Measurements from ENCODE around the gene ASIC3.

Gene ASIC3

GRCh38 chr7:151075978-151076426, 27.7 kb downstream of the ASIC3 start:
- no peak for DNase-seq

- DNase-seq, result no peak
Observed at GRCh38 chr7:151076863-151077704, 28.8 kb downstream of the ASIC3 start.

GRCh38 chr7:151077705-151078232, 29.4 kb downstream of the ASIC3 start:
- no peak for DNase-seq

GRCh38 chr7:151078233-151079040, 30.1 kb downstream of the ASIC3 start:
- DNase-seq, result no peak

GRCh38 chr7:151079199-151079910, 31.0 kb downstream of the ASIC3 start:
- DNase-seq, result no peak

GRCh38 chr7:151080067-151080521, 31.8 kb downstream of the ASIC3 start:
- no peak for DNase-seq

- DNase-seq, result peak; percentile 71 to 93
Observed at GRCh38 chr7:151080522-151081169, 32.3 kb downstream of the ASIC3 start, which contains the start of gene FASTK. TSS of gene FASTK (minus strand) at chr7:151080809. CDS start at chr7:151080766, 43 bp downstream.

- no peak for DNase-seq
Observed at GRCh38 chr7:151081170-151082101, 33.1 kb downstream of the ASIC3 start.

- DNase-seq, result no peak
Observed at GRCh38 chr7:151082141-151083070, 34.1 kb downstream of the ASIC3 start.

GRCh38 chr7:151083071-151083823, 34.9 kb downstream of the ASIC3 start, which contains the start of gene TMUB1:
TSS of gene TMUB1 (minus strand) at chr7:151083493. CDS start at chr7:151082563, 930 bp downstream.
- DNase-seq, result peak; percentile 46 to 47

GRCh38 chr7:151083824-151084160, 35.5 kb downstream of the ASIC3 start:
- no peak for DNase-seq

GRCh38 chr7:151085329-151085690, 37.0 kb downstream of the ASIC3 start:
- DNase-seq, result no peak

- DNase-seq, result peak; percentile 44 to 81
Observed at GRCh38 chr7:151085691-151086620, 37.6 kb downstream of the ASIC3 start, which contains the start of gene AGAP3. TSS of gene AGAP3 (plus strand) at chr7:151086475. CDS start at chr7:151086742, 267 bp downstream.

- peak in 1 of 2 experiments; percentile 21 for DNase-seq
Observed at GRCh38 chr7:151086802-151087244, 38.5 kb downstream of the ASIC3 start.

GRCh38 chr7:151087245-151088018, 39.1 kb downstream of the ASIC3 start:
- DNase-seq, result no peak

- DNase-seq, result no peak
Observed at GRCh38 chr7:151088019-151088855, 39.9 kb downstream of the ASIC3 start.

Measured in NCI-H187 (cell line).